RWPE2 (cell line): ENCODE data around the gene ETNK2.
"Not testable (repeated sequence)": the region's sequence is repeated elsewhere in the genome, so short reads cannot be mapped to it uniquely, and the experiment has no call there.

Experiments used
- ATAC-seq: fragments of 200-7000 bp; cut with Tn5 transposase; 3 replicates; pipeline ENCODE4 v1.9.1; 2021; ENCODE audit warnings: low read depth
- DNase-seq: peaks from one replicate; pipeline ENCODE4 v3.0.0-alpha.2; 2020; ENCODE audit warnings: low spot score
- H3K27ac ChIP-seq: fragments of 450-650 bp; 2 replicates; pipeline ENCODE4 v1.5.1; 2017; ENCODE audit warnings: mild to moderate bottlenecking; ENCODE audit not compliant: poor library complexity, severe bottlenecking
- H3K27me3 ChIP-seq: fragments of 250-450 bp; sonication (Bioruptor Pico); 2 replicates; pipeline ENCODE4 v1.5.1; 2021; ENCODE audit warnings: mild to moderate bottlenecking, moderate library complexity; ENCODE audit not compliant: insufficient read depth, poor library complexity, severe bottlenecking
- H3K36me3 ChIP-seq: fragments of 250-450 bp; sonication (Bioruptor Pico); 2 replicates; pipeline ENCODE4 v1.5.1; 2020; ENCODE audit warnings: low read depth, mild to moderate bottlenecking, moderate library complexity
- H3K4me1 ChIP-seq: fragments of 250-450 bp; sonication (Bioruptor Pico); 2 replicates; pipeline ENCODE4 v1.5.1; 2021; ENCODE audit warnings: mild to moderate bottlenecking, moderate library complexity; ENCODE audit not compliant: insufficient read depth, poor library complexity, severe bottlenecking
- H3K4me3 ChIP-seq: fragments of 250-450 bp; sonication (Bioruptor Pico); 2 replicates; pipeline ENCODE4 v1.5.1; 2021; ENCODE audit warnings: mild to moderate bottlenecking, moderate library complexity; ENCODE audit not compliant: severe bottlenecking
- H3K9me3 ChIP-seq: fragments of 250-450 bp; sonication (Bioruptor Pico); 2 replicates; pipeline ENCODE4 v1.5.1; 2021; ENCODE audit warnings: mild to moderate bottlenecking, moderate library complexity; ENCODE audit not compliant: severe bottlenecking
- CTCF ChIP-seq: fragments of 450-650 bp; IDR thresholded peaks from one replicate; pipeline ENCODE4 v1.5.1; 2017; ENCODE audit warnings: mild to moderate bottlenecking, moderate library complexity; ENCODE audit not compliant: poor library complexity, severe bottlenecking

Gene ETNK2

GRCh38 chr1:204102739-204103430, 49.0 kb downstream of the ETNK2 start:
- TF ChIP-seq CTCF, result no peak
- ATAC-seq (peak; percentile 41), DNase-seq (no peak)
- Histone ChIP-seq H3K4me1 (peaks cover 33% of the 10 kb centered on the region), H3K27me3 (no peaks in the 10 kb centered on the region), H3K9me3 (no peaks in the 10 kb centered on the region), H3K27ac (peak overlapping the region; percentile 84), H3K36me3 (no peaks in the 10 kb centered on the region), H3K4me3 (no peak overlapping the region)

- no peak for DNase-seq
- no peak for ATAC-seq
- H3K36me3 ChIP-seq, result no peaks in the 10 kb centered on the region
- no peak for TF ChIP-seq CTCF
- peaks cover 33% of the 10 kb centered on the region for H3K4me1 ChIP-seq
- no peak overlapping the region for H3K4me3 ChIP-seq
- no peaks in the 10 kb centered on the region for H3K27me3 ChIP-seq
- H3K9me3 ChIP-seq, result no peaks in the 10 kb centered on the region
- H3K27ac ChIP-seq, result peak overlapping the region; percentile 84
Observed at GRCh38 chr1:204102029-204102611, 49.7 kb downstream of the ETNK2 start.

- not testable (repeated sequence) for DNase-seq, H3K9me3 ChIP-seq, H3K36me3 ChIP-seq, H3K27me3 ChIP-seq, ATAC-seq, H3K27ac ChIP-seq, H3K4me3 ChIP-seq
- peaks cover 30% of the 10 kb centered on the region for H3K4me1 ChIP-seq
Observed at GRCh38 chr1:204099754-204100153, 52.1 kb downstream of the ETNK2 start.

GRCh38 chr1:204098683-204099082, 53.2 kb downstream of the ETNK2 start:
- no peak for TF ChIP-seq CTCF
- DNase-seq (no peak), ATAC-seq (no peak)
- Histone ChIP-seq H3K4me3 (no peak overlapping the region), H3K27ac (no peak overlapping the region), H3K9me3 (no peaks in the 10 kb centered on the region), H3K4me1 (peaks cover 19% of the 10 kb centered on the region), H3K27me3 (no peaks in the 10 kb centered on the region), H3K36me3 (no peaks in the 10 kb centered on the region)

- Histone ChIP-seq H3K36me3 (no peaks in the 10 kb centered on the region), H3K4me3 (no peak overlapping the region), H3K27ac (no peak overlapping the region), H3K9me3 (no peaks in the 10 kb centered on the region), H3K4me1 (peaks cover 1% of the 10 kb centered on the region), H3K27me3 (no peaks in the 10 kb centered on the region)
- ATAC-seq (no peak), DNase-seq (no peak)
- no peak for TF ChIP-seq CTCF
Observed at GRCh38 chr1:204096931-204097330, 54.9 kb downstream of the ETNK2 start.
